Measurements from ENCODE around the gene FAM20C. TPM values are rescaled to one million over a fixed set of nuclear protein-coding genes. Genes with fewer than 3 reads are reported as not detected.

Gene FAM20C
- total RNA-seq, 1 experiment from 2014 or later: 62.6 TPM

DNA sequence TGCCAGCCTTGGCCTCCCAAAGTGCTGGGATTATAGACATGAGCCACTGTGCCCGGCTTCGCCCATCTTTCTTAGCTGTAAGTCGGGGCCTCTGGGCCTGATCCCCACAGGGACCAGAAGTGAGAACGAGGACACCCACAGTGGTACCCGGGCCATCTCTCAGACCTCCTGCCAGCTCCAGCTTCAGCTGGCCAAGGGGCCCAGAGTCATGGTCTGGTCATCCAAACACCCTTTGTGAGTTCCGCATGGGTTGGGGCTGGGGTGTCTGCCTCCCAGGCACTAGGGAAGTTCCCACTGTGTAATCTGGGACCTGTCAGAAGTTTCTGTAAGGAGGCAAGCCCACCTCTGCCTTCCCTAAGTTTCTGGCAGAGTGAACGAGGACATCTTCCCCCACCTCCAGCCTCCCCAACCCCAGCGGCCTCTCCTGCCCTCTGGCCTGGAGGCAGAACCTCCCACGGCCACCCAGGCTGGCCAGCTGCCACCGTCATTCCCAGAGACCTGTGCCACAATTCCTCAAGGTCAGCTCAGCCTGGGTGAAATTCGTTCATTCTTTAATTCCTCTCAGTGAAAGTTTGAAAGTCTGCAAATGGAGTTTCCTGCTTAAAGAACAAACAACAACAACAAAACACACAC lies 78.1 kb downstream of the FAM20C start:
- H3K23me2 ChIP-seq (ENCODE audit: insufficient read length, low read depth, low read length, poor library complexity, severe bottlenecking): no peaks in the 10 kb centered on the region
- peaks cover 7% of the 10 kb centered on the region for H3K9me3 ChIP-seq (ENCODE audit: control insufficient read depth, low read depth, low read length)
- H3K56ac ChIP-seq (ENCODE audit: insufficient read length, low read depth, low read length): no peak overlapping the region
- WGBS (ENCODE audit: extremely low coverage, insufficient read length, low lambda C conversion rate): no CpG with 5 or more reads among the region's 11 CpGs
- no peak overlapping the region for H3T11ph ChIP-seq (ENCODE audit: low read length)
- H3K27ac ChIP-seq (ENCODE audit: insufficient read length, low read depth, low read length): no peak overlapping the region
- no peak overlapping the region for H3K9ac ChIP-seq (ENCODE audit: extremely low read depth, insufficient read length, low read length)
- Mint-ChIP-seq H3K9me3 (peaks cover 73 to 82% of the 10 kb centered on the region in 2 experiments), H3K27me3 (ENCODE audit: low read depth) (peaks cover 52% of the 10 kb centered on the region), H3K4me3 (peak overlapping the region in 1 of 2 experiments; percentile 35; a peak in 1 of 5 replicates), H3K4me1 (no peaks in the 10 kb centered on the region), H3K36me3 (ENCODE audit: insufficient read depth in 1 of 3, low read depth in 3 of 3) (peaks cover 6 to 24% (median 19%) of the 10 kb centered on the region in 3 experiments), H3K27ac (no peak overlapping the region)
- no peaks in the 10 kb centered on the region for H4K20me1 ChIP-seq (ENCODE audit: control insufficient read depth, insufficient read depth, insufficient read length)
- H2BK15ac ChIP-seq (ENCODE audit: low read depth, low read length): no peak overlapping the region
- H3K18ac ChIP-seq (ENCODE audit: insufficient read length, low read depth, low read length): no peak overlapping the region
- no peak for DNase-seq
- no peaks in the 10 kb centered on the region for H3K79me1 ChIP-seq (ENCODE audit: insufficient read depth, low read depth, low read length, poor library complexity, severe bottlenecking)
- H3K4me1 ChIP-seq (ENCODE audit: insufficient read depth, low read length): no peaks in the 10 kb centered on the region
- no peak overlapping the region for H2AFZ ChIP-seq (ENCODE audit: low read length)
- H3K4ac ChIP-seq (ENCODE audit: low read depth, low read length): no peak overlapping the region
- H2AK5ac ChIP-seq (ENCODE audit: insufficient read length, low read length): no peak overlapping the region
- H2BK120ac ChIP-seq (ENCODE audit: low read depth, low read length, poor library complexity, severe bottlenecking): no peak overlapping the region
- no peak overlapping the region for H4K91ac ChIP-seq (ENCODE audit: insufficient read length, low read depth, low read length)
- no peak overlapping the region for H4K5ac ChIP-seq (ENCODE audit: insufficient read length, low read depth, low read length)
- no peak overlapping the region for H2BK20ac ChIP-seq (ENCODE audit: low read depth, low read length, poor library complexity, severe bottlenecking)
- no peaks in the 10 kb centered on the region for H3K27me3 ChIP-seq (ENCODE audit: insufficient read depth, low read length)
- no peak overlapping the region; the same call in 1 of the 2 replicates for H3K14ac ChIP-seq (ENCODE audit: insufficient read depth, low read length)
- no peak overlapping the region for H3K23ac ChIP-seq (ENCODE audit: insufficient read length, low read depth, low read length)
- TF ChIP-seq, protein P1, sequence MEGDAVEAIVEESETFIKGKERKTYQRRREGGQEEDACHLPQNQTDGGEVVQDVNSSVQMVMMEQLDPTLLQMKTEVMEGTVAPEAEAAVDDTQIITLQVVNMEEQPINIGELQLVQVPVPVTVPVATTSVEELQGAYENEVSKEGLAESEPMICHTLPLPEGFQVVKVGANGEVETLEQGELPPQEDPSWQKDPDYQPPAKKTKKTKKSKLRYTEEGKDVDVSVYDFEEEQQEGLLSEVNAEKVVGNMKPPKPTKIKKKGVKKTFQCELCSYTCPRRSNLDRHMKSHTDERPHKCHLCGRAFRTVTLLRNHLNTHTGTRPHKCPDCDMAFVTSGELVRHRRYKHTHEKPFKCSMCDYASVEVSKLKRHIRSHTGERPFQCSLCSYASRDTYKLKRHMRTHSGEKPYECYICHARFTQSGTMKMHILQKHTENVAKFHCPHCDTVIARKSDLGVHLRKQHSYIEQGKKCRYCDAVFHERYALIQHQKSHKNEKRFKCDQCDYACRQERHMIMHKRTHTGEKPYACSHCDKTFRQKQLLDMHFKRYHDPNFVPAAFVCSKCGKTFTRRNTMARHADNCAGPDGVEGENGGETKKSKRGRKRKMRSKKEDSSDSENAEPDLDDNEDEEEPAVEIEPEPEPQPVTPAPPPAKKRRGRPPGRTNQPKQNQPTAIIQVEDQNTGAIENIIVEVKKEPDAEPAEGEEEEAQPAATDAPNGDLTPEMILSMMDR (conservative IDR thresholded peaks at IDR 0.05): no peak
- H3K4me2 ChIP-seq (ENCODE audit: insufficient read depth, insufficient read length, low read length): no peak overlapping the region
- no peak overlapping the region for H4K8ac ChIP-seq (replicated peaks; ENCODE audit: insufficient read length, low read depth, low read length)
- no peak overlapping the region for H2BK12ac ChIP-seq (ENCODE audit: insufficient read length, low read depth, low read length)
- no peak overlapping the region for H2BK5ac ChIP-seq (ENCODE audit: insufficient read length, low read length)
- no peaks in the 10 kb centered on the region for H3K79me2 ChIP-seq (ENCODE audit: insufficient read depth, low read length)
